ENCODE data around the gene C20orf202. TPM values are rescaled to one million over a fixed set of nuclear protein-coding genes. Genes with fewer than 3 reads are reported as not detected.

Gene C20orf202
- total and polyA plus RNA-seq, 9 of the 15 experiments (the other 6 are each of a cell fraction or from before 2014, with no cell fraction given), result 0.03 to 0.24 (median 0.15) TPM; not detected in 4

DNA sequence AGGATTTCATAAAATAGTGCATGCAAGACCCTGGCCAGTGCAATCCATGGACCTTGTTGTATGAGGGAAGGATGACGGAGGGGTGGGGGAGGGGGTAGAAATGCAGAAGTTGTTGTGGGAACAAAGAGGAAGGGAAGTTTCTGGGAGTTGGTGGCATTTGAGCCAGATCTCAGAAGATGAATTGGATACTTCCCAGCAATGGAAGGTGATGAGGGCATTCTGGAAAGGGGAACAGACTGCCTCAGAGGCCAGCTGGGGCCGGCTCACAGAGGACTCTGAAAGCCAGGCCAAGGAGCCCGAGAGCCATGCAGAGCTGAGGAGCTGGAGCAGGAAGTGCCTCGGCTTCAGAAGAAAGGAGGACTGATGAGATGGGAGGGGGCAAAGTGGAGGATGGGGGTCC lies 21.1 kb upstream of the C20orf202 start:
- no peaks in the 10 kb centered on the region for H4K20me1 ChIP-seq (replicated peaks; ENCODE audit: control insufficient read depth, insufficient read depth, low read length)
- POLR2A ChIA-PET, result no interaction called here
- peak overlapping the region in 1 of 2 experiments; percentile 35; a peak in 2 of 4 replicates for H3K9ac ChIP-seq (ENCODE audit: insufficient read depth in 1 of 2, low read depth in 2 of 2, low read length in 2 of 2)
- no peaks in the 10 kb centered on the region for H3K9me3 ChIP-seq (replicated peaks; ENCODE audit: control insufficient read depth, insufficient read depth, low read depth, low read length)
- no peak overlapping the region for H3K27ac ChIP-seq (ENCODE audit: extremely low read depth, low read depth, low read length)
- no peak overlapping the region for H3K4me2 ChIP-seq (ENCODE audit: insufficient read depth, low read length)
- H2AFZ ChIP-seq (ENCODE audit: low read depth, low read length), result no peak overlapping the region
- no peaks in the 10 kb centered on the region for H3K9me1 ChIP-seq (ENCODE audit: control insufficient read depth, insufficient read depth, low read length)
- H3K36me3 ChIP-seq (ENCODE audit: control insufficient read depth, insufficient read depth, low read length), result peaks cover 28% of the 10 kb centered on the region; the same call in 2 of the 3 replicates
- ATAC-seq (no peak), FAIRE-seq (no peak), DNase-seq (ENCODE audit: extremely low read depth in 1 of 4, low spot score in 3 of 4) (no peak)
- H3K79me2 ChIP-seq (ENCODE audit: control insufficient read depth, insufficient read depth, low read length), result peaks cover 24% of the 10 kb centered on the region
- 58% methylated on average over 4 of the region's 4 CpGs for WGBS (ENCODE audit: insufficient coverage, low coverage, missing lambda C conversion rate)
- H3K4me3 ChIP-seq, result no peak overlapping the region
- in situ Hi-C loops (cut with MboI), result no loop called here
- CTCF ChIA-PET (ENCODE audit: low intra/inter-chr PET ratio), result interaction anchor here (0.5 kb wide), 1 partner anchor 31 kb away, joined by 3 read pairs; no protein-coding TSS in a partner anchor
- peaks cover 29 to 46% of the 10 kb centered on the region in 2 experiments for H3K4me1 ChIP-seq (replicated peaks in 1 of 2; ENCODE audit: control insufficient read depth in 2 of 2, insufficient read depth in 2 of 2, low read length in 2 of 2)
- no peaks in the 10 kb centered on the region for H3K27me3 ChIP-seq (ENCODE audit: control insufficient read depth in 2 of 2, insufficient read depth in 2 of 2, low read length in 2 of 2)
- intact Hi-C loops (cut with micrococcal nuclease), result loop anchor here (10.0 kb wide), 1 partner anchor 367 kb away; no protein-coding TSS in a partner anchor
- TF ChIP-seq PHF20 (IDR thresholded peaks at IDR 0.05; ENCODE audit: partially characterized antibody) (no peak), SPI1 (IDR thresholded peaks at IDR 0.05; ENCODE audit: borderline replicate concordance, low read depth, low read length) (peak; percentile 20; the same call in 1 of the 2 replicates)
- BruUV-seq (replicated peaks), result no TSS peak

DNA sequence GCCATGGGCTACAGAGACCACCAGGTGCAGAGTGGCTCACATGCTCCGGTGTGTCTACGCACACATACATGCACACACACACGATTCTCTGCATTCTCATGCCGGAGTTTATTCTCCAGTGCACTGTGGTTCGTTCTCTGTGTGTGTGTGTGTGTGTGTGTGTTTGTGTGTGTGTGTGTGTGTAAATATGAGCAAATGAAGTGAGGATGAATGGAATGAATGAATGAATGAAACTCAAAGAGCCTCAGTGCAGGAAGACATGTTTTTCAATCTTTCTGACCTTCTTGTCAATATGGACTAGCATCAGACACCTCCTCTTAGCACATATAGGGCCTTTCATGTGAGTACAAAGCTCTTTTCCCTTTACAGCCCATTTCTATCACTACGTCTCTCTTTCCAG lies 20.1 kb upstream of the C20orf202 start:
- Histone ChIP-seq H3K27me3 (ENCODE audit: control insufficient read depth in 2 of 2, insufficient read depth in 2 of 2, low read length in 2 of 2) (no peaks in the 10 kb centered on the region), H3K36me3 (ENCODE audit: control insufficient read depth, insufficient read depth, low read length) (peaks cover 23% of the 10 kb centered on the region; the same call in 2 of the 3 replicates), H3K4me3 (no peak overlapping the region), H2AFZ (ENCODE audit: low read depth, low read length) (no peak overlapping the region), H3K27ac (ENCODE audit: extremely low read depth, low read depth, low read length) (no peak overlapping the region), H3K9ac (ENCODE audit: insufficient read depth in 1 of 2, low read depth in 2 of 2, low read length in 2 of 2) (no peak overlapping the region), H3K9me3 (replicated peaks; ENCODE audit: control insufficient read depth, insufficient read depth, low read depth, low read length) (no peaks in the 10 kb centered on the region), H3K4me2 (ENCODE audit: insufficient read depth, low read length) (no peak overlapping the region), H3K9me1 (ENCODE audit: control insufficient read depth, insufficient read depth, low read length) (peaks cover 1% of the 10 kb centered on the region), H3K4me1 (replicated peaks in 1 of 2; ENCODE audit: control insufficient read depth in 2 of 2, insufficient read depth in 2 of 2, low read length in 2 of 2) (peaks cover 37 to 50% of the 10 kb centered on the region in 2 experiments), H3K79me2 (ENCODE audit: control insufficient read depth, insufficient read depth, low read length) (peaks cover 24% of the 10 kb centered on the region), H4K20me1 (replicated peaks; ENCODE audit: control insufficient read depth, insufficient read depth, low read length) (no peaks in the 10 kb centered on the region)
- FAIRE-seq (no peak), ATAC-seq (no peak), DNase-seq (ENCODE audit: extremely low read depth in 1 of 4, low spot score in 3 of 4) (no peak)
- intact Hi-C loops (cut with micrococcal nuclease) (loop anchor here (10.0 kb wide), 1 partner anchor 368 kb away; no protein-coding TSS in a partner anchor), in situ Hi-C loops (cut with MboI) (no loop called here)
- no TSS peak for BruUV-seq (replicated peaks)
- 72% methylated on average over 6 of the region's 6 CpGs for WGBS (ENCODE audit: insufficient coverage, low coverage, missing lambda C conversion rate)
- TF ChIP-seq, protein P1, sequence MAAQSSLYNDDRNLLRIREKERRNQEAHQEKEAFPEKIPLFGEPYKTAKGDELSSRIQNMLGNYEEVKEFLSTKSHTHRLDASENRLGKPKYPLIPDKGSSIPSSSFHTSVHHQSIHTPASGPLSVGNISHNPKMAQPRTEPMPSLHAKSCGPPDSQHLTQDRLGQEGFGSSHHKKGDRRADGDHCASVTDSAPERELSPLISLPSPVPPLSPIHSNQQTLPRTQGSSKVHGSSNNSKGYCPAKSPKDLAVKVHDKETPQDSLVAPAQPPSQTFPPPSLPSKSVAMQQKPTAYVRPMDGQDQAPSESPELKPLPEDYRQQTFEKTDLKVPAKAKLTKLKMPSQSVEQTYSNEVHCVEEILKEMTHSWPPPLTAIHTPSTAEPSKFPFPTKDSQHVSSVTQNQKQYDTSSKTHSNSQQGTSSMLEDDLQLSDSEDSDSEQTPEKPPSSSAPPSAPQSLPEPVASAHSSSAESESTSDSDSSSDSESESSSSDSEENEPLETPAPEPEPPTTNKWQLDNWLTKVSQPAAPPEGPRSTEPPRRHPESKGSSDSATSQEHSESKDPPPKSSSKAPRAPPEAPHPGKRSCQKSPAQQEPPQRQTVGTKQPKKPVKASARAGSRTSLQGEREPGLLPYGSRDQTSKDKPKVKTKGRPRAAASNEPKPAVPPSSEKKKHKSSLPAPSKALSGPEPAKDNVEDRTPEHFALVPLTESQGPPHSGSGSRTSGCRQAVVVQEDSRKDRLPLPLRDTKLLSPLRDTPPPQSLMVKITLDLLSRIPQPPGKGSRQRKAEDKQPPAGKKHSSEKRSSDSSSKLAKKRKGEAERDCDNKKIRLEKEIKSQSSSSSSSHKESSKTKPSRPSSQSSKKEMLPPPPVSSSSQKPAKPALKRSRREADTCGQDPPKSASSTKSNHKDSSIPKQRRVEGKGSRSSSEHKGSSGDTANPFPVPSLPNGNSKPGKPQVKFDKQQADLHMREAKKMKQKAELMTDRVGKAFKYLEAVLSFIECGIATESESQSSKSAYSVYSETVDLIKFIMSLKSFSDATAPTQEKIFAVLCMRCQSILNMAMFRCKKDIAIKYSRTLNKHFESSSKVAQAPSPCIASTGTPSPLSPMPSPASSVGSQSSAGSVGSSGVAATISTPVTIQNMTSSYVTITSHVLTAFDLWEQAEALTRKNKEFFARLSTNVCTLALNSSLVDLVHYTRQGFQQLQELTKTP (IDR thresholded peaks at IDR 0.05; ENCODE audit: low read depth in 1 of 2, partially characterized antibody in 2 of 2), result no peak
- peak; percentile 35; the same call in 1 of the 2 replicates for TF ChIP-seq ZNF24 (IDR thresholded peaks at IDR 0.05)
- ChIA-PET CTCF (ENCODE audit: low intra/inter-chr PET ratio) (no interaction called here), POLR2A (no interaction called here)
